ENCODE results near the gene GNG5.
A peak's percentile ranks its signal among the peaks of the same experiment; 100 is the strongest.
"Not testable (repeated sequence)": the region's sequence is repeated elsewhere in the genome, so short reads cannot be mapped to it uniquely, and the experiment has no call there.

The GNG5 gene

GRCh38 chr1:84488107-84488506, 18.3 kb downstream of the GNG5 start:
- no peak for DNase-seq (ENCODE audit: low spot score)

- DNase-seq (ENCODE audit: low spot score), result no peak
These were observed 25.1 kb downstream of the GNG5 start for GRCh38 chr1:84481317-84481716.

- DNase-seq (ENCODE audit: low spot score), result peak; percentile 32
These were observed 25.7 kb downstream of the GNG5 start for GRCh38 chr1:84480650-84481049.

GRCh38 chr1:84479998-84480397, 26.4 kb downstream of the GNG5 start:
- peak; percentile 16 for DNase-seq (ENCODE audit: low spot score)

DNA sequence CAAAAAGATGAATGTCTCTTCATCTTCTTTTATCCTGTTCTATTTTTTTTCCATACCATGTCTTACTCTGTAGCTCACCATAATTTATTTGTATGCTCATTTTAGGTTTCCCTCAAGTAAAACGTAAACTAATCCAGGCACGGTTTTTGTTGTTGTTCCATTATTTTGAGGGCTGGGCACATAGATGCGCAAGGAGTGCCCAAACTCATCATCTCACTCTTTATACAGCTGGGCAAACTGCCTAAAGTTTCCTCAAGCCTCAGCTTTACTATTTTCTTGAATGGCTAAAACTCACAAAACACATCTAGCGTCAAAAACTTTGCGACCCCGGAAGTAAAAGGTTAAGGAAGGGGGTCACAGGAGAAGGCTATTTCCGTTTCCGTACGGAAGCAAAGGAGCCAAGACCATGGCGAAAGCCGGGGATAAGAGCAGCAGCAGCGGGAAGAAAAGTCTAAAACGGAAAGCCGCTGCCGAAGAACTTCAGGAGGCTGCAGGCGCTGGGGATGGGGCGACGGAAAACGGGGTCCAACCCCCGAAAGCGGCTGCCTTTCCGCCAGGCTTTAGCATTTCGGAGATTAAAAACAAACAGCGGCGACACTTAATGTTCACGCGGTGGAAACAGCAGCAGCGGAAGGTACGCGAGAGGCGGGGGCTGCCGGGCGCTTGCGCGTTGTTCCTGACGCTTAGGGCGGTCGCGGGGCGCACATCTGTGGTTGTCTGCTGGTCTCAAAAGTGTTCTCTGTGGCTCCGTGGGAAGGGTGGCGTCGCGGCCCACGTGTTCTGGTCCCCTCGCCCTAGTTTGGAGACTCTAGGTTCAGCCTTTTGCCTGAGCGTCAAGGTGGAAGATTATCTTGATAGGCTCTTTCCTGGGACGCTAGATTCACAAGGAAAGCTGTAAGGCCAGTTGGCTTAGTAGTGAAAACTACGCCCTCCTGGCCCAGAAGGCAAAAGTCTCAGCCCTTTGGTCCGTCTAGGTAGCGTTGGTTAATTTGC, 27.2 kb downstream of the GNG5 start, which contains the start of gene RPF1:
RPF1 (plus strand) TSS at position 391 of the 993 bp plus-strand sequence; CDS start at position 407, 16 bp downstream.
- DNase-seq (ENCODE audit: low spot score), result peak; percentile 78

GRCh38 chr1:84476225-84476624, 30.2 kb downstream of the GNG5 start:
- DNase-seq (ENCODE audit: low spot score), result no peak

GRCh38 chr1:84467298-84467697, 39.1 kb downstream of the GNG5 start:
- no peak for DNase-seq (ENCODE audit: low spot score)

DNA sequence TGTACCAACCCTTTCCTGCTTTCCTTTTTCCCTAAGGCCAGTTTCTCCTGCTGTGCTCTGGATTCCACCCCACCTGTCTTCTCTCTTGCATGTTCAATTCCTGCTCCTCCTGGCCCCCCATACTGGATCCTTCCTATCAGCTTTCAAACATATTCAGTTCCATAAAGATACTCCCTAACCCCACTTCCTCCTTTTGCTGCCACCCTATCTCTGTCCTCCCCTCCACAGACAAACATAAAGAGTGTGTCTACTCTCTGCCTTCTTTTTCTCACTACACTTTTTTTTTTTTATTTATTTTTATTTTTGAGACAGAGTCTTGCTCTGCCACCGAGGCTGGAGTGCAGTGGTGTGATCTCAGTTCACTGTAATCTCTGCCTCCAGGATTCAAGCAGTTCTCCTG, 44.3 kb downstream of the GNG5 start:
- no peak for DNase-seq (ENCODE audit: low spot score)

- DNase-seq (ENCODE audit: low spot score), result no peak
These were observed 53.9 kb downstream of the GNG5 start for GRCh38 chr1:84452436-84452835.

DNA sequence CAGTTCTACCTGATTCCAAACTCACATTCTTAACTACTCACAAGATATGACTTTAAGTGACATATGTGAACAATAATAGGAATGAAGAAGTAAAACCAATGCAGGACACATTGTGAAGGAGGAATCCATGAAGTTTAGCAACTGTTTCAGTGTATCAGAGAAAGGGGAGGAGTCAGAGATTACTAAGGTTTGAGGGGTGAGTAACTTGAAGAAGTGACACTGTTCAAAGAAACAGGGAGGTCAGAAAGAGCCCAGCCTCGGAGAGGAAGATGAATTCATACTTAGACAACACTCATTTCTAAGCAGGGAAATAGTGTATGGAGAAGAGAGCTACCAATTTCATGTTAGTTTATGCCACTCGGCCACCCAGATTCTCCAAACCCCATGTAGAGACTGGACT, 55.5 kb downstream of the GNG5 start:
- no peak for DNase-seq (ENCODE audit: low spot score)

- not testable (repeated sequence) for DNase-seq (ENCODE audit: low spot score)
These were observed 57.7 kb downstream of the GNG5 start for GRCh38 chr1:84448704-84449103.
